PC-3 (cell line): ENCODE data around the gene CDHR1.

ENCODE experiments used
- EZH2 ChIP-seq: fragments of 300-600 bp; sonication (generic); IDR thresholded peaks from one replicate; pipeline ENCODE4 v1.6.1; 2017; ENCODE audit warnings: antibody characterized with exemption, mild to moderate bottlenecking, low read length; ENCODE audit not compliant: unreplicated experiment
- EZH2phosphoT487 ChIP-seq: fragments of 300-600 bp; sonication (generic); IDR thresholded peaks from 2 replicates; pipeline ENCODE4 v1.6.1; 2018; ENCODE audit warnings: mild to moderate bottlenecking, antibody characterized with exemption, low read length, borderline replicate concordance
- TF ChIP-seq, protein P1 (sequence below): fragments of 300-600 bp; sonication (generic); conservative IDR thresholded peaks from 2 replicates; pipeline ENCODE4 v1.5.1; 2017; ENCODE audit warnings: antibody characterized with exemption, low read depth, mild to moderate bottlenecking, low read length

DNA sequence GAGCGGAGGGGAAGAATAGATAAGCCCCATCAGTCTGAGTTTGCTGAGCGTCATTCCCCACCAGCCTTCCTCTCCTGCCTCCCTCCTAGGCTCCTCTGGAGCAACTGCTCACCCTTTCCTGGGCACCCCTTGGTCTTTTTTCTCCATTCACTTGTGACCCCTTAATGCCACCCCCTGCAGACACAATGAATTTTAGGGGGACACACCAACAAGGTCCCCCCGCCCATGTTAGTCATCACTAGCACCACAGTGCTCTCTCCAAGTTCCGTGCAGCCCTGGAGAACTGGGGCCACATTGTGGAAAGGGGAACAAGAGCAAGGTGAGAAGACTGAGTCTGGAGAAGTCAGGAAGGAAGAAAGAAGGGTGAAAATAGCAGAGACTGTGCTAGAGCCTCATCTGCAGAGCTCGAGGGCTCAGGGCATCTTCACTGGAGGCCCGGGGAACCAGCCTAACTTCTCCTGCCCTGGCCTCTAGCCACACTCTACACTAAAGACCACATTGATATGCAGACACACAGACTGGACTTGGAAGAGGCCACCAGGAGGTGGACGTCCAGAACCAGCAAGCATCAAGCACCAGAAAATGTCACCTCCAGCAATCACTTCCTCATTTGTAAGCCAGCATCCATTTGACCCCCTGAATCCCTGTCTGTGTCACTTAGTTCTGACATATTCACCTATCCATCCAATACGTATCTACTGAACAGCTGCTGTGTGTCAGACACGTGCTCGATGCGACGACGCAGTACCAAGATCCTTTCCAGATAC is 68.0 kb downstream of the CDHR1 start:
- TF ChIP-seq, protein P1, sequence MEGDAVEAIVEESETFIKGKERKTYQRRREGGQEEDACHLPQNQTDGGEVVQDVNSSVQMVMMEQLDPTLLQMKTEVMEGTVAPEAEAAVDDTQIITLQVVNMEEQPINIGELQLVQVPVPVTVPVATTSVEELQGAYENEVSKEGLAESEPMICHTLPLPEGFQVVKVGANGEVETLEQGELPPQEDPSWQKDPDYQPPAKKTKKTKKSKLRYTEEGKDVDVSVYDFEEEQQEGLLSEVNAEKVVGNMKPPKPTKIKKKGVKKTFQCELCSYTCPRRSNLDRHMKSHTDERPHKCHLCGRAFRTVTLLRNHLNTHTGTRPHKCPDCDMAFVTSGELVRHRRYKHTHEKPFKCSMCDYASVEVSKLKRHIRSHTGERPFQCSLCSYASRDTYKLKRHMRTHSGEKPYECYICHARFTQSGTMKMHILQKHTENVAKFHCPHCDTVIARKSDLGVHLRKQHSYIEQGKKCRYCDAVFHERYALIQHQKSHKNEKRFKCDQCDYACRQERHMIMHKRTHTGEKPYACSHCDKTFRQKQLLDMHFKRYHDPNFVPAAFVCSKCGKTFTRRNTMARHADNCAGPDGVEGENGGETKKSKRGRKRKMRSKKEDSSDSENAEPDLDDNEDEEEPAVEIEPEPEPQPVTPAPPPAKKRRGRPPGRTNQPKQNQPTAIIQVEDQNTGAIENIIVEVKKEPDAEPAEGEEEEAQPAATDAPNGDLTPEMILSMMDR, result no peak
- TF ChIP-seq EZH2 (no peak), EZH2phosphoT487 (no peak)
